ENCODE measurements around the gene ZNF320.
"Not testable (repeated sequence)": the region's sequence is repeated elsewhere in the genome, so short reads cannot be mapped to it uniquely, and the experiment has no call there.

Gene ZNF320

GRCh38 chr19:52917531-52917930 is 20.1 kb upstream of the ZNF320 start:
- no peak for DNase-seq

- no peak for DNase-seq
These were observed 13.2 kb upstream of the ZNF320 start for GRCh38 chr19:52910648-52911047.

GRCh38 chr19:52904052-52904780 is 6.8 kb upstream of the ZNF320 start:
- not testable (repeated sequence) for DNase-seq

GRCh38 chr19:52901842-52902241 is 4.4 kb upstream of the ZNF320 start:
- DNase-seq: no peak

GRCh38 chr19:52898596-52898995 is 1.2 kb upstream of the ZNF320 start:
- DNase-seq: not testable (repeated sequence)

- no peak for DNase-seq
These were observed 666 bp upstream of the ZNF320 start for GRCh38 chr19:52898101-52898500.

- no peak for DNase-seq
These were observed 851 bp downstream of the ZNF320 start for GRCh38 chr19:52896431-52897137.

GRCh38 chr19:52891336-52891735 is 6.1 kb downstream of the ZNF320 start:
- DNase-seq: no peak

GRCh38 chr19:52889931-52890330 is 7.5 kb downstream of the ZNF320 start:
- no peak for DNase-seq

- DNase-seq: no peak
These were observed 8.4 kb downstream of the ZNF320 start for GRCh38 chr19:52889076-52889475.

GRCh38 chr19:52880895-52881389 is 16.5 kb downstream of the ZNF320 start:
- no peak for DNase-seq

- DNase-seq: not testable (repeated sequence)
These were observed 24.4 kb downstream of the ZNF320 start for GRCh38 chr19:52872996-52873395.

- DNase-seq: no peak
These were observed 26.0 kb downstream of the ZNF320 start for GRCh38 chr19:52871466-52871865.

- not testable (repeated sequence) for DNase-seq
These were observed 29.4 kb downstream of the ZNF320 start for GRCh38 chr19:52868031-52868430.

GRCh38 chr19:52857378-52858191 is 39.9 kb downstream of the ZNF320 start, which contains the start of gene ZNF468:
TSS of gene ZNF468 (minus strand) at chr19:52857619. CDS start at chr19:52854272, 3,347 bp downstream.
- DNase-seq: peak; percentile 19 to 21

GRCh38 chr19:52856540-52857377 is 40.7 kb downstream of the ZNF320 start:
- not testable (repeated sequence) for DNase-seq
